Endothelial cell of hepatic sinusoid (primary cell): ENCODE data around the gene ACBD5.
"Not testable (repeated sequence)": the region's sequence is repeated elsewhere in the genome, so short reads cannot be mapped to it uniquely, and the experiment has no call there.

Experiments used
- in situ Hi-C: cut with HindIII; loops from 2 replicates; pipeline ENCODE4 v1.10.0; 2017; ENCODE audit warnings: low sequenced_read_pairs

Gene ACBD5

GRCh38 chr10:27241652-27242472 is 1.3 kb upstream of the ACBD5 start:
- in situ Hi-C loops = no loop called here

GRCh38 chr10:27241010-27241651 is 534 bp upstream of the ACBD5 start:
- in situ Hi-C loops = no loop called here

DNA sequence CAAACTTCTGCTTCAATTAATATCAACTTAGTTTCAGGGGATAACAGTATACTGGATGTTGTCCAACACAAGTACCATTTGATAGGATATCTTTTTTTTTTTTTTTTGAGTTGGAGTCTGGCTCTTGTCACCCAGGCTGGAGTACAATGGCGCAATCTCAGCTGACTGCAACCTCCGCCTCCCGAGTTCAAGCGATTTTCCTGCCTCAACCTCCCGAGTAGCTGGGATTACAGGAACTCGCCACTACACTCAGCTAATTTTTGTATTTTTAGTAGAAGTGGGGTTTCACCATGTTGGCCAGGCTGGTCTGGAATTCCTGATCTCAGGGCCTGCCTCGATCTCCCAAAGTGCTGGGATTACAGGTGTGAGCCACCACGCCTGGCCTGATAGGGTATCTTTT is 3.1 kb downstream of the ACBD5 start:
- in situ Hi-C loops = not testable (repeated sequence)

- in situ Hi-C loops = not testable (repeated sequence)
These were observed 3.9 kb downstream of the ACBD5 start for GRCh38 chr10:27236589-27237128.

DNA sequence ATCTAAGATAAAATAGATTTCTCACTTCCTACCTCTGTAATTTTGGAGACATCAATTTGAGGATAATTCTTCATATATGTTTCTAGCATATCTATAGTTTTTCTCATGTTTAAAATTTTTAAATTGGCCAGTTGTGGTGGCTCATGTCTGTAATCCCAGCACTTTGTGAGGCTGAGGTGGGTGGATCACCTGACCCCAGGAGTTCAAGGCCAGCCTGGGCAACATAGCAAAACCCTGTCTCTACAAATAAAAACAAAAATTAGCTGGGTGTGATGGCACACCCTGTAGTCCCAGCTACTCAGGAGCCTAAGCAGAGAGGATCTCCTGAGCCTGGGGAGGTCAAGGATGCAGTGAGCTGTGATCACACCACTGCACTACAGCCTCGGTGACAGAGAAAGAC is 4.9 kb downstream of the ACBD5 start:
- in situ Hi-C loops = no loop called here

DNA sequence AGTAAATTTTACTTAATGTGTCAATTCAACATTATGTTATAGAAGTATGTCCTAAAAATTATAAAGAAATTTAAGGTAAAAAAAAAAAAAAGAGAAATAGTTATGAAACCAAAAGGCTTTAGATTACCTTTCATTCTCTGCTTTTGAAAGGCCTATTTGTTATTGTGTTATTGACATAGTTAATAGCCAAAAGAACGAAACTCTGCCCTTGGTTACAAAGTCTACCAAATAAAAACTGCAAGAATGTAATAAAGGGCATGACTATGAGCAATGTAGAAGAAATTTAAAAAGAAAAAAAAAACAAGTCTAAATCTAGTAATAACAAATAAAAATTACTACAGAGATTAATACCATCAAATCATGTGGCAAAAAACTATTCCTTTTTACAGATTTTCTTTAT is 10.6 kb downstream of the ACBD5 start:
- in situ Hi-C loops = no loop called here

DNA sequence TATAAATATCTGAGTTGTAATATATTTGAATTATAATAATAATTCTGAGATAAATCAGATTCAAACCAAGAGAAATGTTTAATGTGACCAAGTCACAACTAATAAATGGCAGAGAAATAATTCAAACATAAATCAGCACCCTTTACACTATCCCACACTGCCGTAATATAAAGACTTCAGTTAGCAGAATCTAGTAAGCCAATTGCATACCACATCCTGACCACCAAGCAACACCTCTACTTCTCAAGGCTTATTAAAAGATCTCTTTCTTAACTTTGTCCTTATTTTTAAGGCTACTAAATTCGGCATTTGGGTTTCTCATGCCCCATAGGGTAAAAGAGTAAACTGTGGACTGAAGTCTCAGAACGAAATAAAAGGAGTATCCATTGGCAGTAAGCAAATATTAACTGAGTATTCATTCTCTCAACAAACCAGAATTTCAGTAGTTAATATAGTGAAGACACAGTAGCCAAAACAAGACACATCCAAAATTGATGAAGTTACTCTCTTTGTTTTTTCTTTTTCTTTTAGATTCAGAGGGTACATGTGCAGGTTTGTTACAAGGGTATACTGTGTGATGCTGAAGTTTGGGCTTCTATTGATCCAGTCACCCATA is 14.8 kb downstream of the ACBD5 start:
- in situ Hi-C loops = no loop called here

GRCh38 chr10:27225011-27225590 is 15.5 kb downstream of the ACBD5 start:
- in situ Hi-C loops = no loop called here

DNA sequence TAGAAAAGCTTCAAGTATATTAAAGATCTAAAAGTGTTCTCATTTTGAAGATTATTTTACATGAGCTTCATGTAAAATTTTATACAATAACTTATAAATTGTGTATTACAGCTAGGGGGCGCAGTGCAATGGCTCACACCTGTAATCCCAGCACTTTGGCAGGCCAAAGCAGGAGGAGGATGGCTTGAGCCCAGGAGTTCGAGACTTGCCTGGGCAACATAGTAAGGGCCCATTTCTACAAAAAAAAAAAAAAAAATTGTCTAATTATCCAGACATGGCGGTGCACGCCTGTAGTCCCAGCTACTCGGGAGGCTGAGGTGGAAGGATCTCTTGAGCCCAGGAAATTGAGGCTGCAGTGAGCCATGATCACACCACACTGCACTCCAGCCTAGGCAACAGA is 16.6 kb downstream of the ACBD5 start:
- in situ Hi-C loops = no loop called here

GRCh38 chr10:27207350-27207749 is 33.2 kb downstream of the ACBD5 start:
- in situ Hi-C loops = no loop called here

DNA sequence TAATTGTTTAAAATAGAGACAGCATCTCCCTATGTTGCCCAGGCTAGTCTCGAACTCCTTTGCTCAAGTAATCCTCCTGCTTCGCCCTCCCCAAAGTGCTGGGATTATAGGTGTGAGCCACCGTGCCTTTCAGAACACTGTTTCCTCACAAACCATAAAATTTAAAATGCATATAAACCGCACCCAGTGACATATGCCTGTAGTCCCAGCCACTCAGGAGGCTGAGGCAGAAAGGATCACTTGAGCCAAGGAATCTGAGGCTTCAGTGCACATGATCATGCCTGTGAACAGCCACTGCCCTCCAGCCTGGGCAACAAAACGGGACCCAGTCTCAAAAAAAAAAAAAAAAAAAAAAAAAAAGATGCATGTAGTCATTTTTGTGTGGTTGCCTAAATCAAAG is 36.8 kb downstream of the ACBD5 start:
- in situ Hi-C loops = no loop called here

- in situ Hi-C loops = no loop called here
These were observed 42.5 kb downstream of the ACBD5 start for GRCh38 chr10:27197980-27198620.

- in situ Hi-C loops = no loop called here
These were observed 48.3 kb downstream of the ACBD5 start for GRCh38 chr10:27192284-27192683.

DNA sequence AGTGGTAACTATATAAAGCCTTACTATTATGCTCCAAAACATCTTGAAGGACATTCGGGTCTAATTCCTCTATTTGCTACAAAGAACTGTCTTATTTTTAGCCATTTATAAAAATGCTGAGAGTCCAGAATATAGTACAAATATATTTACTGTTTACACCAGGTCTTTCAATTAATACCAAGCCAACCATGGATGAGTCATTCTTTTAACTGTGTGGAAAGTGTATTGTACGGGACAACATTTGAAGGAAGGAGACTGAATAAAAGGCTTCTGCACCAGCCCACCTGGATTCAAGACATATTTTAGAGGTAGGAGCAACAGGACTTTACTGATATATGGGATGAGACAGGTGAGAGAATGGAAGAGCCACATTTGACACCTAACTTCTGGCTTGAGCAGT is 50.1 kb downstream of the ACBD5 start:
- in situ Hi-C loops = no loop called here

DNA sequence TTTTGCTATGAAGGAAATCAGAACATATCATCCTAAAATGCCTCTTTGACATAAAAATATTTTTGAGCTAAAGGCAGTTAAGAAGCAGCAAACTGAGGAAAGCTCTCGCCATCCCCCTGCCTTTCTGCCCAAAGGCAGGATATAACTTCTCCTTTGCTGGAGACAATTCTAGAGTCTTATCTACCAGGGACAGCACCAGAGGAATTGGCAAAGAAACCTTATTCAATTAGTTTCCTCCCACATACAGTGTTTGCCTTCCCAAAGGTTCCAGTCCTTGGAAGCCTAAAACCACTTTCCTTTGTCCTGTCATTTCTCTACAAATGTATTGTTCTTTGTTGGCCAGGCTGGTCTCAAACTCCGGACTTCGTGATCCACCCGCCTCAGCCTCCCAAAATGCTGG is 51.7 kb downstream of the ACBD5 start:
- in situ Hi-C loops = no loop called here

DNA sequence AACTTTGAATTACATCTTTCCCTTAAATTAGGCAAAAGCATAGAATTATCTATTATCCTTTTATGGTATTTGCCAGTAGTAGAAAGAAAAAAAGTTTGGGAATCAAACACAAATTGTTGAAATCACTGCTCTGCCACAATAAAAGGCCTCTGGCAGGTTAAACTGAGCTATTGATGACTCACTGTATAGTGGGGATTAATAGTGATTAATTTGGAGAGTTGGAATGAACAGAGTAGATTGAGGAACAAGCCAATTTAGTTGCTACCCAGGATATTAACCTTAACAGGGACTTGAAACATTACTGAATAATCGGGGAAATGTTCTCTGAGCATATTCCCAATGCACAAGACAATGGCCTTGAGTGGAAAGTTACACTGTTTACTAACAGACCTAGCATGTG is 52.3 kb downstream of the ACBD5 start:
- in situ Hi-C loops = no loop called here

DNA sequence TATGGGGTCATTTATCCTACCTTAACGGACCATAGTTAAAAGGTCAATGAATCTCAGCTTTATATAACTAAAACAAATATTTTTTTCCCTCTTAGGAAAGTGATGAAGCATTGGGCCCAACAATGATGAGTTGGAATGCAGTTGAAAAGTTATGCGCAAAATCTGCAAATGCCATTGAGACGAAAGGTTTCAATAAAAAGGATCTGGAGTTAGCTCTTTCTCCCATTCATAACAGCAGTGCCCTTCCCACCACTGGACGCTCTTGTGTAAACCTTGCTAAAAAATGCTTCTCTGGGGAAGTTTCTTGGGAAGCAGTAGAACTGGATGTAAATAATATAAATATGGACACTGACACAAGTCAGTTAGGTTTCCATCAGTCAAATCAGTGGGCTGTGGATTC is 70.7 kb downstream of the ACBD5 start:
- in situ Hi-C loops = no loop called here

GRCh38 chr10:27158421-27158820 is 82.2 kb downstream of the ACBD5 start:
- in situ Hi-C loops = no loop called here

- in situ Hi-C loops = no loop called here
These were observed 83.4 kb downstream of the ACBD5 start for GRCh38 chr10:27157150-27157549.

DNA sequence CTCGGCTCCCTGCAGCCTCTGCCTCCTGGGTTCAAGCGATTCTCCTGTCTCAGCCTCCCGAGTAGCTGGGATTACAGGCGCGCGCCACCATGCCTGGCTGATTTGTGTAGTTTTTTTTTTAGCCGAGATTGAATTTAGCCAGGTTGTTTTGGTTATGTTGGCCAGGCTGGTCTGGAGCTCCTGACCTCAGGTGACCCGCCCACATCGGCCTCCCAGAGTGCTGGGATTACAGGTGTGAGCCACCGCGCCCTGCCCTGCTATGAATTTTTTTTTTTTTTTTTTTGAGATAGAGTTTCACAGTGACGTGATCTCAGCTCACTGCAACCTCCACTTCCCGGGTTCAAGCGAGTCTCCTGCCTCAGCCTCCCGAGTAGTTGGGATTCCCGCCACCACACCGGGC is 84.0 kb downstream of the ACBD5 start:
- in situ Hi-C loops = not testable (repeated sequence)
